ENCODE data around the gene ITPKA.
"Not testable (repeated sequence)": the region's sequence is repeated elsewhere in the genome, so short reads cannot be mapped to it uniquely, and the experiment has no call there.

ITPKA gene

DNA sequence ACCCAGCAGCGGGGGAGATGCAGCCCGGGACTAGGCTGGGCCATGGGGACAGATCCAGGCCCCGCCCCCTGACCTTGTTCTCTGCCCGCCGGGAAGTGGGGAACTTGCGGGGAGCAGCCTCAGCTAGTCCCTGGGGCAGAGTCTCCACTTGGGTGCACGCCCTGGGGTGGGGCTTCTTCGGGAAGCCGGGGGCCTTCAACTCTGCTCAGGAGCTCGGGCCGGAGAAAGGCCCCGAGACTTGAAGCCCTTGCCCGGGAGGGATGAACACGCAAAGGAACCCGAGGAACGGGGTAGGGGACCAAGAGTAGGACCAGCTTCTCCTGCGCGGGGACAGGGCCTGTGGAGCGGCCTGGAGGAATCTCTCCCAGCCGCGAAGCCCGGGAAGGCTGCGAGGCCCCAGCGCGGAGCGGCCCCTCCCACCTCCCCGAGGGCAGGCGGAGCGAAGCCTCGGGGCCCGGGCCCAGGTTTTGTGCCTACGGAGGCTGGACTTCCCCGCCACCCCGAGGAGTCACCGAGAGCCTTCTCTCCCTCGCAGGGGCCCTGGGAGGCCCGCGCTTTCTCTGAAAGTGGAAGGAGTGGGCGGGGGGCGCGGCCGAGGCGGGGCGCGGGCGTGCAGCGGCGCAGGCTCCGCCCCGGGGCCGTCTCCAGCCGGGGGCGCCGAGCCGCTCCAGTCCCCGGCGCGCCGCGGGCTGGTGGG, at the start of gene ITPKA:
ITPKA (plus strand) TSS at position 670 of the 697 bp plus-strand sequence. CDS start 54 bp downstream, outside the sequence.
- no peak for DNase-seq

DNA sequence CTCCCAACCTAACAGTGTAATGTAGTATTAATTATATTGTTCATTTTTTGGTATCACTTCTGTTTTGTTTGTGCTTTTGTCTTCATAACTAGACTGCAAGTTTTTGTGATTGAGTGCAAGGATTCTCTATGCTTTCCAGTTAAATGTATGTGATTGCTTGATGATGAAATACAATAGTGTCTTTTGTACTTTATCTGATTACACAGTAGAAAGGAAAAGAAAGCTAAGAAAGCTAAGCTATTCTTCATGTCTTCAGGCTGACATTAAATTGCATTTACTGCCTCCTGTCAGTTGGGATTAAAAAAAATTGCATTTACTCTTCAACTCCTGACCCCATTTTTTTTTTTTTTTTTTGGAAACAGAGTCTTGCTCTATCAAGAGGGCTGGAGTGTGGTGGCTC, 48.3 kb upstream of the ITPKA start:
- DNase-seq, result no peak

- no peak for DNase-seq
Measured at GRCh38 chr15:41462084-41462795, 31.4 kb upstream of the ITPKA start.

DNA sequence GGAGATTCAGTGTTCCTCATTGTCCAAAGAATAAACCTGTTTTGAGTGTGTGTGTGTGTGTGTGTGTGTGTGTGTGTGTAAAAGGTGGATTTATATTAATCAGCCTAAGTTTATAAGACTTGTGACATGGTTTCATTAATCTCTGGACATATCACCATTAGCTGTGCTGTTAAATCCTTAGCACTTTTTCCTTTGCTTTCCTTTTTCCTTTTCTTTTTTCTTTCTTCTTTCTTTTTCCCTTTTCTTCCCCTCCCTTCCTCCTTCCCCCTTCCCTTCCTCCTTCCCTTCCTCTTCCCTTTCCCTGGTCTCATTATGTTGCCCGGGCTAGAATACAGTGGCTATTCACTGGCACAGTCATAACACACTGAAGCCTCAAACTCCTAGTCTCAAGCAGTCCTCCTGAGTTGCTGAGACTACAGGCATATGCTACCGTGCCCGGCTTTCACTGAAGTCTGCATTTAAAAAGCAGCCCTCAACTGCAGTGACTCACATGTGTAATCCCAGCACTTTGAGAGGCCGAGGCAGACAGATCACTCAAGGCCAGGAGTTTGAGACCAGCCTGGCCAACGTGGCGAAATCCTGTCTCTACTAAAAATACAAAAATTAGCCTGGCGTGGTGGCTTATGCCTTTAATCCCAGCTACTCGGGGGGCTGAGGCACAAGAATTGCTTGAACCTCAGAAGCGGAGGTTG, 28.6 kb upstream of the ITPKA start:
- DNase-seq, result no peak

DNA sequence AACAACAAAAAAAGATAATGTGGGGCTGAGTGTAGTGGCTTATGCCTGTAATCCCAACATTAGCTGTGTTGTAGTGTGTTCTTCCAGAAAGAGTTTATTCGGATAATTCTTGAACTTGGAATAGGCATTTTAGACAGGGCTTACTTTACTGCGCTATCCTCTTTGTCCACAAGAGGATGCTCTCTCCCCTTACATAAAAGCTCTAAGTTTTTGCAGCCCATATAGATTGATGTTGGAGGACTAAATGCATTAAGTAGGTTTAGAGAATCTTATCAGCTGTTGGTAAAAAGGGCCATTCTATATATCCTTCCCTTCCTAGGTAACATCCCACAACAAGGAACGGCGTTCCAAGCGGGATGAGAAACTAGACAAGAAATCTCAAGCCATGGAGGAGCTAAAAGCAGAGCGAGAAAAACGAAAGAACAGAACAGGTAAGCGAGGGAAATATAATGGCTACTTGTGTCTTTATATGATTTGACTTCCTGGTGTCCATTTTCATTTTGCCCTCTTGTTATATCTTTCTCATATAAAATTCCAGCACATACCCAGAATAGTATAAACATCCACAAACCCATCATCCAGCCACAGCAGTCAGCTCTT, 27.8 kb upstream of the ITPKA start:
- DNase-seq, result no peak

- DNase-seq, result no peak
Measured at GRCh38 chr15:41466711-41467110, 27.0 kb upstream of the ITPKA start.

DNA sequence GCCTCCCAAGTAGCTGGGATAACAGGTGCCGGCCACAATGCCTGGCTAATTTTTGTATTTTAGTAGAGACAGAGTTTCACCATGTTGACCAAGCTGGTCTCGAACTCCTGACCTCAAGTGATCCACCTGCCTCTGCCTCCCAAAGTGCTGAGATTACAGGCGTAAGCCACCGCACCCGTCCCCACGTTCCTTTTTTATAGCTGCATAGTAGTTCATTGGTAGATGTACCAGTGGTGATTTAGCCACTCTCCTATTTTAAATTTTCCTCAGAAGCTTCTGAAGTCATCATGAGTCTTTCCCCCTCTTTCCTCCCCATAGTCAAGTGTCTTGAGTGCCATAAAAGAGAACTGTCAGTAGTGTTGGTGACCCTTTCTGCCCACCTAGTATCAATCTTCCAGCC, 24.0 kb upstream of the ITPKA start:
- DNase-seq, result not testable (repeated sequence)

DNA sequence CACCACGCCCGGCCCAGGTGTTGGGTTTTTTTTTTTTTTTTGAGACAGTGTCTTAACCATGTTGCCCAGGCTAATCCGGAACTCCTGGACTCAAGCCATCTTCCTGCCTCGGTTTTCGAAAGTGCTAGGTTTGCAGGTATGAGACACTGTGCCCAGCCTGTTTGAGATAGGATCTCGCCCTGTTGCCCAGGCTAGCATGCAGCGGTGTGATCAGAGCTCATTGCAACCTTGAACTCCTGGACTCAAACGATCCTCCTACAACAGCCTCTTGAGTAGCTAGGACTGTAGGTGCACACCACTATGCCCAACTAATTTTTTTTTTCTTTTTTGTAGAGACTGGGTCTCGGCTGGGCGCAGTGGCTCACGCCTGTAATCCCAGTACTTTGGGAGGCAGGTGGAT, 20.3 kb upstream of the ITPKA start:
- no peak for DNase-seq

GRCh38 chr15:41474436-41474835, 19.2 kb upstream of the ITPKA start:
- DNase-seq, result no peak

- no peak for DNase-seq
Measured at GRCh38 chr15:41474941-41475340, 18.7 kb upstream of the ITPKA start.

- DNase-seq, result no peak
Measured at GRCh38 chr15:41476416-41477048, 17.1 kb upstream of the ITPKA start.

DNA sequence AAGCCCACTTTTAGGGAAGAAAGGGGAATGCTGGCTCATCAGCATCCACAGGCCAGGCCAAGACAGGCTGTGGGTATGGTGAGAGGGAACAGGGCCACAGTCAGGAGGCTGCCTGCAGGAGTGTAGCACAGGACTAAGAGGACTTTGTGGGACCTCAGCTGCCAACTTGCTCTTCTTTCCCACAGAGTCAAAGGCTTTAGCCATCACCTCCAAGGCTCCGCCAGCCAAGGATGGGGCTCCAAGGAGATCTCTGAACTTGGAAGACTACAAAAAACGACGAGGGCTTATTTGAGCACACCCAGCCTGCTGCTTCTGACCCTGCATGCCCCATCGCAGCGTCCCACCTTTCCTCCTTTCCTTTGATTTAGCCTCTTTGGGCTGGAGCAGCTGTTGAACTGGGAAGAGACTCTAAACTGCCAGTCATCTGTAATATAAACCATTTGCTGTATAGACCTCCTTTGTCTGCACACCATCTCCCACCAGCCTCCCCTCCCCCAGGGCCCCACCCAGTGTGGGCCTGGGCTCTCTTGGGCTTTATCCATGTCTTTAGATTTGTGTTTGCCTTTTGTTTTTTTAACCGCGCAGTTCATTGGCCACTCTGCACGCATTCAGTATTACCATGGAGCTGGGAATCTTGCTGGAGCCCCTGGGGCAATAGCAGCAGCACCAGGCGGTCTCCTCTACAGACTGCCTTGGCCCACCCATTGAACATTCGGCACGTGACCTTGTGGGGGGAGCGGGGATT, 13.1 kb upstream of the ITPKA start:
- no peak for DNase-seq

DNA sequence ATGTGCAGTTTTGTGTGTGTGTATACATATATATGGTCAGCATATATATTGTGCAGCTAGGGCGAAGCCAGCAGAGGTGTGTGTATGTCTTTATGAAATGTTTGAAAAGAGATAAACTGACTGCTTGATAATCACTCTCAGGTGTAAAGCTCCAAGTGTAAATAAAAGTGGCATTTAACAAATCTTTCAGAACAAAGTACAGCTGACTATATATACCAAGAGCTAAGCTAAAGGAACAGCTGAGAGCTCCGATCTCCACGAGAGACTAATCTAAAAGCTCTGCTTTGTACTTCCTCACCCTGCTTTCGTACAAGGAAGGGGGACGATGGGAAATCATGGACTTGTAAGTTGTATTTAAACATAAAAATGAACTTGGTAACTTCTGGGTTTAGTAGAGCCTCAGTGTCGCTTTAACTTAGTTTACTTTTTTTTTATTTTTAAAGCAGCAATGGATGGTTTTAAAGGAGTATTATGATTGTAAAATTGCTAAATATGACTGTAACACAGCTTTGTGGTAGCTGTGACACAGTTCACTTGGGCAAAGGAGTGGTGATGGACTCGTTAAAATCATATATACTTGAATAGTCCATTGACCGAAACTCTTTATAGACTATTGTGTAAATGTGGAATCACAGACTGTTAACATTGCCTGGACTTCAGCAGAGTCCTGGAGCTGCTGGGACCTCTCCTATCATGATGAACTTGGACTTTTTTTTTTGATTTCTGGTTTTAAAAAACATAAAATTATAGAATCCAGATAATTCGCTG, 11.4 kb upstream of the ITPKA start:
- DNase-seq, result no peak

- DNase-seq, result no peak
Measured at GRCh38 chr15:41483115-41483514, 10.6 kb upstream of the ITPKA start.

DNA sequence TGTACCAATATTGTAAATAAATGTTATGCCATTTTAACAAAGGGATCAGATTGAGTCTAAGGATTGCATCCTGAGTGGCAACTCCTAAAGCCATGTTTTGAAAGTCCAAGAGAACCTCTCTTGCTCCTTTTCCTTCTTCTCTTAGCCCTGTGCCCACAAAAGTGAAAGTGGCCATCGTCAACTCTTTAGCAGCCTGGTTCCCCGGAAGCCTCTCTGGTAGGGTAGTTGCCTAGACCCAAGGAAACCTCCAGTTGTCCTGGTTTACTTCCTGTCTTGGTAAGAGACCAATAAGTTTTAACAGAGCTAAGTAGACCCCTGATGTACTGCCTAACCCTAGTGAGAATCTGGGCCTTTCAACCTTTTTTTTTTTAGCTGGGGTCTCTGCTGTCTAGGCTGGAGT, 10.2 kb upstream of the ITPKA start:
- no peak for DNase-seq

GRCh38 chr15:41484937-41485625, 8.6 kb upstream of the ITPKA start:
- no peak for DNase-seq

- DNase-seq, result no peak
Measured at GRCh38 chr15:41486286-41486685, 7.4 kb upstream of the ITPKA start.

GRCh38 chr15:41487381-41487780, 6.3 kb upstream of the ITPKA start:
- DNase-seq, result no peak

- DNase-seq, result no peak
Measured at GRCh38 chr15:41487802-41488201, 5.9 kb upstream of the ITPKA start.

DNA sequence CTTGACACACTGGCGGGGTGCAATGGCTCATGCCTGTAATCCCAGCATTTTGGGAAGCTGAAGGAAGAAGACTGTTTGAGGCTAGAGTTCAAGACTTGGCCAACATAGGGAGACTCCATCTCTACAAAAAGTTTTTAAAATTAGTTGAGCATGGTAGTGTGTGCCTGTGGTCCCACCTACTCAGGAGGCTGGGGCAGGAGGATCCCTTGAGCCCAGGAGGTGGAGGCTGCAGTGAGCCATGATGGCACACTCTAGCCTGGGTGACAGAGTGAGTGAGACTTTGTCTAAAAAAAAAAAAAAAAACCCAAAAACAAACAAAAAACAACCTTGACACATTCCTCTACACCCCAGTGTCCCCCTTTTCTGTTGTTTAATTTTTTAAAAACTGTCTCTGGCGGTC, 4.0 kb upstream of the ITPKA start:
- DNase-seq, result no peak

DNA sequence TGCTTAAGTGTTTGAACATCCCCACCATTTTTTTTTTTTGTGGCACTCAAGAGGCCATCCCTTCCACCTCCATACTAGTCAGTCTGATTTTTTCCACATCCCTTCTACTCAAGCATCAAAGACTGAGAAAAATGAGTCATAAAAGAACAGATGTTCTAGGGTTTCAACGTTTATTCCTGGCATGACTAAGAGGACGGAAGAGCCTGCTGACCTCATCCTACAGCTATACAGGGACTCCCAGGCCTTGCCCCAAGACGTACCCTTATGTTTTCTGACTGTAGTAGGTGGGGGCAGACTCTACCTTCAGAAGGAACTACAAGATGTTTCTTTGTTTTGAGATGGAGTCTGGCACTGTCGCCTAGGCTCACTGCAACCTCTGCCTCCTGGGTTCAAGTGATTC, 3.3 kb upstream of the ITPKA start:
- DNase-seq, result no peak
